ENCODE measurements around the gene UGT3A1.

Gene UGT3A1

GRCh38 chr5:35904443-35905132 is 86.6 kb downstream of the UGT3A1 start:
- no peak for DNase-seq

DNA sequence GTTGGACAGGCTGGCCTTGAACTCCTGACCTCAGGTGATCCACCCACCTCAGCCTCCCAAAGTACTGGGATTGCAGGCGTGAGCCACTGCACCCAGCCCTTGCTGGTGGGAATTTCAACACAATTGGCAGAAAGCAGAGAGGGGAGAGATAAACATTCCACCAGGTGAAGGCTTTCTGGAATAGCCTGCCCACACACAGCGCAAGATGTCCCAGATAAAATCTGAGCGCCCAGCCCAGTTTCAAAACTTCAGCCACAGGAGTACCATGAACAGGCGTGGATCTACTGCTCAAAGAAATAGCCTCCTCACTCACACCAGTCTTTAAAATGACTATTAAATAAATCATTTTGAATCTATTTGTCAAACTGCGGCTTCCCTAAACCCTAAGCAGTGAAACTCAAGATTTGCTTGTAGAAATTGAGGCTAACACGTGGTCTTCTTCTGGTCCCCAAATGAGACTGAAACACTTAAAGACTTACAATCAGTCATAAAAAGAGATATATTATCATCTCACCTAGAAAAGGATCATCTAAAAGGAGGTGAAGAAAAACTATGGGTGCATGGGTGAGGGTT is 87.5 kb downstream of the UGT3A1 start:
- DNase-seq = no peak

DNA sequence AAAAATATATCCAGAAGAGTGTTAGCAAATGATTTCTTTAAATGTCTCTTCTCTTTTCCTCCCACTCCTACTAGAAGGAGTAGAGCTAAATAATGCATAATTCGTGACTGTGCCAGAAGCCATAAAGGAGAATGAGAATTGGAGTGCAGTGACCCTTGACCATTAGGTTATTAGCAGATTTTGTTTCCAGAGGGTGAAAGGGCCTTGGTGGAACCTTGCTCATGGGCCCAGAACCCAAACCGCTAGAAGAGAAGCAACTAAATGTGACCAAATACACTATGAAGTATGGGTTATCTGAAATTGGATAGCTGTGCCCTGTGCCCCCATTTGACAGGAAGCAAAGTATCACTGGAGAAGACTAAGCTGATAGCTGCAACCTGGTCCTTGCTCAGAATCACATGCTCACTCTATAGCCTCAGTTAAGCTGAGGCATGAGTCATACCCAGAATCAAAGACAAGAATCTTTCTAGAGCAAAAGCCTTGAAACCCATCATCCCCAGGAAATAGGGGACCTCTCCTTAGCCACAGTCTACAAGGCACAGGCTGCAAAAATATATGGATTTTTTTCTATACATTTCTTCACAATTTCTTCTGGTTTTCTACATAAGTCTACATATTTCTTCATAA is 89.0 kb downstream of the UGT3A1 start:
- DNase-seq = peak; percentile 46

All from inflammatory macrophage treated with lipopolysaccharide for 4 hours (primary cell).